GM19372 (cell line): Measurements from ENCODE around the gene GORASP2.
"Not testable (repeated sequence)": the region's sequence is repeated elsewhere in the genome, so short reads cannot be mapped to it uniquely, and the experiment has no call there.

Experiments
- ATAC-seq: cut with Tn5 transposase; IDR thresholded peaks from one replicate; pipeline ENCODE4 v1.9.1; 2021; ENCODE audit warnings: mild to moderate bottlenecking, low read depth, moderate library complexity; ENCODE audit not compliant: unreplicated experiment

GORASP2 gene

DNA sequence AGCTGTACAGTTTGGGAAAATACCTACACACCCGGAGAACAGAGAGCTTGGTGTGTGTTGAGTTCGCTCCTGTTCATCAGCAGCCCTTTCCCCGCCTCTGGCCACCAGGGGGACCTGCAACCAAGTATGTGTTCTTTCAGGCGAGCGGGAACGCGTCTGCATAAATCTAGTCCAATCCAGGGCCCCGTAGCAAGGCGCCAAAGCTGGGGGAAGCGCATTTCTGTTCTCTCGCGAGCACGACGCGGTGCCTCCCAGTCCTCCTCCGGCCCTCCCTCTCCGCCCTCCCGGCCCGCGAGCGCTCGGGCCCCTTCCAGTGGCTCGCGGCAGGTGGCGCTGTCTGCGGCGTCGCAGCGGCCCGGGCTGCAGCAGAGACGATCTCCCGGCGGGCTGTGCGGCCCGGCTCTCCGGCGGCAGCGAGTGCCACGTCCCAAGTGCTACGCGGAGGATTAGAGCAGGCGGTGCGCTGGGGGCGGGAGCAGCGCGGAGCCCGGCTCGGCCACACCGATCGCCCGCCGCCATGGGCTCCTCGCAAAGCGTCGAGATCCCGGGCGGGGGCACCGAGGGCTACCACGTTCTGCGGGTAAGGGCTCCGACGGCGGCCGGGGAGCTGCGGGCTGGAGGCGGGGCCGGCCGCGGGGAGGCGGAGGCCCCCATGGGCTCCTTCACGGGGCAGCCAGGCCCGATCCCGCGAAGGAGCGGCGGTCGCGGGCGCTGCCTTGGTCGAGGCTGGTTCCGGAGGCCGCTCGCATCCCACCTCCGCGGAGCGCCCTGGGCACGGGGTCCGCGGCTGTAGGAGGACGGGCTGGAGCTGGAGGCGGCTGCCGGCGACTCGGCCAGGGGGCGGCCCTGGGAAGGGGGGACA is at the start of gene GORASP2:
Gene GORASP2, plus strand, starts transcription at position 430 of the 862 bp plus-strand sequence. Its CDS starts 88 bp downstream, at position 518.
- ATAC-seq = peak; percentile 93

DNA sequence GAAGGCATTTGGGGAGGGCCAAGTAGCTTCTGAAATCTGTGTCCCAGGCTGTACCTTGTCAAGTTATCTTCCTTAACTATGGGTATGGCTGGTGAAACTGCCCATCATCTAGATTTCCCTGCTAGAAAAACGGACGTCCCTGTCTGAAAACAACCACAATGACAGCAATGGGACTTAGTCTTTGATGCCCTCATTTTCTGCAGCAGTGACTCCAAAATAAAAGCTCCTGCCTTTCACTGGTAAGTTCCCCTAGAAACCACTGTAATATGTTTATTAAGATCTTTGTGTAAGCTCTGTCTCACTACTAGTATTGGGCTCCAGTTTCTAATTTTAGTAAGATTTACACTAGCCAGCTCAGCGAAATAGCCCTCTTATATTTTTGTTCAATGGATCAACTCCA is 47.2 kb upstream of the GORASP2 start:
- no peak for ATAC-seq

DNA sequence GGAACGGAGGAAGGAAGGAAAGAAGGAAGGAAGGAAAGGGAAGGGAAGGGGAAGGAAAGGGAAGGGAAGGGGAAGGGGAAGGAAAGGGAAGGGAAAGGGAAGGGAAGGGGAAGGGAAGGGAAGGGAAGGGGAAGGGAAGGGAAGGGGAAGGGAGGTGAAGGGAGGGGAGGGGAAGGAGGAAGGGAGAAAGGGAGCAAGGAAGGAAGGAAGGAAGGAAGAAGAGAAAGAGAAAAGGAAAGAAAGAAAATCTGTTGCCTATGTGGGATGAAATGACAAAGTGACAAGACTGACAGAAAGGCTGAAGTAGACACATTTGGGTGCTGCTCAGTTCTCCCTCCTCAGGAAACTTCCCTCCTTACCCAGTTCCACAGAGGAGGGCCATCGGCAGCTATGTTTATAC is 46.3 kb upstream of the GORASP2 start:
- ATAC-seq = no peak

DNA sequence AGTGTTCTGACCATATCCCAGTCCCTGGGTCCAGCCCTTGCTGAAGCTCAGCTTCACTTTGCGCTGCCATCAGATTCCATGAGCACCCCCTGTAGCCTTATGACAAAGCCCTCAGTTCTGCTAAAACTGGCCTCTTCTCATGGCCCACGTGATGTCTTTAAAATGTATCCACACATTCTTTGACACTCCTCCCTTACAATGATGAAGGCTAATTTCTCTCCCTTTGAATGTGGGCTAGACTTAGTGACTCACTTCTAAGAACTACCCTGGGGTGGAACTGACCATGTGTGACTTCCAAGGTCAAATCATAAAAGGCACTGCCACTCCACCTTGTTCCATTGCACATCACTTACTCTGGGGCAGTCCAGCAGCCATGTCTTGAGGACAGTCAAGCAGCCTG is 45.4 kb upstream of the GORASP2 start:
- no peak for ATAC-seq

DNA sequence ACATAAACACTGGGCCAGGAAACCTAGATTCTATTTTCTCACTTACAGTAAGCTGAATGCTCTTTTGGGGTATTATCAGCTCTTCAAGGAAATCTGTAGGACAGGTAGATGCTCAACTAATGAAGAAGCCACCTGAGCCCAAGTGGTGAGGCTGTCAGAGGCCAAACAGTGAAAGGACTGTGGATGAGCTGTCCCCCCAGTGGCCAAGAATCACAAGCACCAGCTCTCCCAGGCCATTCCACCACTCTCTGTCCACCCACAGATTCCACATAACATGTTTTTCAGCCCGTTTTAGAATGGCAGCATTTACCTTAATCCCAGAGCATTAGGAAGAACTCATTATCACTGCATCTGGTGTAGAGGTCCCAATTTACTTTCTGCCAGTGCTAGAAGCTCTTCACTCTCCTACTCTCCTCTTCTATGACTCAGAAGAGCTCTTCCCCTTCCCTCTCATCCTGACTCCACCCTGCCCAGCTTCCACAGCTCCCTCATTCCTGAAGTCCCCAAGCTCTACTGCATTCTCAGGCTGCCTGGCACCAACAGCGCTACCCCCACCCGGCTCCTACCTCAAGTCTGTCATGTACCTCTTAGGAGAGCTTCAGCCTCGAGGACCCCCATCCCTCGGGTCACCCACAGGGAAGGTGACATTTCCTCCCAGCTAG is 43.8 kb upstream of the GORASP2 start:
- ATAC-seq = no peak

DNA sequence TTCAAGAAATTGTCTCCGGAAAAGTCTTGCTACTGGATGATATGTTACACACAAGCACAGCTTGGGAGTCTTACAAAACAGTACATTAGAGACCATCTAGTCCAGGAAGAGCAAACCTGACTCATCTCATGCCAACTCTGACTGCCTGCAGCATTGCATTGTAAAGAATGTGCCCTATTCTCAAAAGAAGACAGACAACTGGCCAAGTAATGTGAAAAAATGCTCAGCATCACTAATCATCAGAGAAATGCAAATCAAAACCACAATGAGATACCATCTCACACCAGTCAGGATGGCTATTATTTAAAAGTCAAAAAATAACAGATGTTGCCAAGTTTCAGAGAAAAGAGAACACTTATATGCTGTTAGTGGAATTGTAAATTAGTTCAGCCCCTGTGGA is 42.7 kb upstream of the GORASP2 start:
- ATAC-seq = no peak

DNA sequence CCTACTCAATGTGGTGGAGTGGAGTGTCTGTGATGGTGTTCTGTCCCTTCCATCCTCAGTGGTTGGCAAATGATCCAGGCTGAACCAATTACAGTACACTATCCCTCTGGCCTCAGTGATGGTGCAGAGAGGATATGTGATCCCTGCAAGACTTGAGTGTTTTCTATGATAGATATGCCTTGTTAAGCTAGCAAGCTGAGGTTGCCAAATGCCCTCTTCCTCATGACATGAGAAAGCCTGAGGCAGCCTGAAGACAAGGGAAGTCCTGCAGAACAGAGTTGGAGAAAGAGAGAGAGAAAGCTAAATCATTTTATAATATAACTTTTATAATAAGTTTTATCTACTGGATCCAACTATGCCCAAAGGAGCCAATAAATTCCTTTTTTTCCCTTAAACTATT is 41.6 kb upstream of the GORASP2 start:
- ATAC-seq = no peak

DNA sequence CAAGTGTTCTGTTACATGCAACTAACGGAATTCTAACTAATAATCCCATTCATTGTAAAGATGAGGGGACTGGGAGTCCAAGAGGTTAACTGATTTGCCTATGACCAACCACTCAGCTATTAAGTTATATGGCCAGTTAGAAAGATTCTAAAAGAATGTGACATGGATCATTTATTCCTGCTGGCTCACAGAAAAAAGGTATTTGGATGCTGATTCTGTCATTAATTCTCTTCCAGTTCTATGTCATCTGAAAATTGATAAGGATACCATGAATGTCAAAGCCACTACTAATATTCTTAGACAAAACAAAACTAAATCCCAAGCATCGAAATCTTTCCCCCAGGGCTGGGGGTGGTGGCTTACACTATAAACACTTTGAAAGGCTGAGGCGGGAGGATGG is 41.2 kb upstream of the GORASP2 start:
- no peak for ATAC-seq

DNA sequence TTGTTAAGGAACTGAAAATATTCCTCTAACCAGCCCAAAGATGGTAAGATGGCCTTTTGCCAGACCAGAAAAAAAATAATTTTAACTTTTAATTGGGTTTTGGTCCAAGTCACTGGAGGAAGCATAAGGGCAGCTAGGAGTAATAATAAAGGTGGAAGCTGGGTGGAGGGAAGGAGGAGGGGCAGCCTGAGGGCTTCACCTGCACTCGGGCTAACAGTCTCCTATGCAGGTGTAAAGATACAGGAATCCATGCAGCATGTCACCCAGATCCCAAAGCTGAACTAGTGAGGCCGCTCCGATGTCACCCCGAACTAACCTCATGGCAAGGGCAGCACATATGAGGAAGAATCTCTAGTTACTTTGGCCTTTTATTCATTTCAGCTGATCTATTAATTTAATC is 37.2 kb upstream of the GORASP2 start:
- ATAC-seq = no peak

DNA sequence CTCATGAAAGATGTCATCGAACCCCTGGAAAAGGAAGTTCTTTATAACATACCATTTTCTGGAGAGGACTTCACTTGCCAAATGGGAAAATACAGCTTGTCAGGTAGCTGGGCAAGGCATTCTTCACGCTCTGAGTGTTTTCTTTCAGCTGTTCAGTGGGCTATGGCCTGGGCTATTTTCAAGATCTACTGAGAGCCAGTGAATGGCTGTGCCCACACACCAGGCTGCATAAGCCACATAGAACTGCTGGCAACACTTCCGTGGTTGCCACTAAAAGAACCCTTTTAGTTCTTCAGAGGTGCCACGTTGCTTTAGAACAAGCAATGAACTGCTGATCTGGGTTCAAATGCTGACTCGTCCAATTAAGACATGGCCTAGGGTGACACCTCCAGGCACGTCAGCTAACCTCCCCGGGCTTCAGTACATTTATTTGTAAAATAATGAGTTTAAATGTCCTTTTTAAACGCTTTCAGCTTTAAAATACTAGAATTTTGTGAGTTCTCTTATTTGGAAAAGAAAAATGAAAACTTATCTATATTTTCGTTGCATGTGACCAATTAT is 36.6 kb upstream of the GORASP2 start:
- no peak for ATAC-seq

DNA sequence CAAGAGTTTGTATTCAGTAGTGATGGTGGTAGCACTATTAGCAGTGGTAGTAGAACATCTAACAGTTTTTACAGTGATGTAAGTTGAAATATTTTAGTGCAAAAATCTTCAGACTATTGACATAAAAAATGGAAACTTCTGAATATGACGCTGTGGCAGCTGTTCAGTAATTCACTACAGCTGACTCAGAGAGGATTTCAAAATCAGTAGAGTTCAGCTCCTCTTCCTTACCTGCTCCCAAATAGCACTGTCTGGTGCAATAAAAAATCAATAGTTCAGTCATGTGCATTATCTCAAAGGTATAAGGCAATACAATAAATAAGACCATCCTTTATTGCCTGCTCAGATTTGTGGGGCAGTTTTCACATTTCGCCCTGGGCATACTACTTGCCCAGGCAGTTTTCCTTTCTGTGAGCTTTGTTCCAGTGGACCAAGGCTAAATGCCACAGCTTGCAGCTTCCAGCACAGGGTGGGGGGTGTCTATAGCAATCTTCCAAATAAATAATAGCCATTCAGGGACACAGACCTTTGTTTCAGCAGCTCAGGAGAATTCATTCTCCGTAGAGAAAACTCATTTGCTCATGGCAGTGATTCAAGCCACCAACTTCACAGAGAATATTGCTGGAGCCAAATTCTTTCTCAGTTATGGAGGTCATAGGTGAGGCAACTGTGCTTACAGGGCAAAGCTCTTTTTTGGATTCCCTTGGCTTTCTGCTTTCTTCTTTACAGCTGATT is 33.9 kb upstream of the GORASP2 start:
- no peak for ATAC-seq

DNA sequence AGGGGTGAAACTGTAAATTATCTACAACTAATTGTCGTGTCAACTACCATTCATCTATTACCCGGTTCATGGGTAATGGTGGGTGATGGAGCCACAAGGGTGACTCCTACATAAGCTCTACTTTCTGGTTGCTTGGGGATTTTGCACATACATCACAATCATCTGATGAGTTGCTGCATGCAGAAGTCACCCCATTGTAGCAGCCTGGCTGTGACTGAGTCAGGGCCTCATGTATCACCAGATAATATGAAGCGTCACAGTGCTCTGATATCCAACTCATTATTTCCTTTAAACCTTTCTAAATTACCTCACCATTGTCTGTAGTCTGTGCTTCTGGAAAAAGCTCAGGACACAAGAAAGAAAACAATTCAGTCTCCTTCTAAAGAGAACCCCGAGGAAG is 32.4 kb upstream of the GORASP2 start:
- no peak for ATAC-seq

DNA sequence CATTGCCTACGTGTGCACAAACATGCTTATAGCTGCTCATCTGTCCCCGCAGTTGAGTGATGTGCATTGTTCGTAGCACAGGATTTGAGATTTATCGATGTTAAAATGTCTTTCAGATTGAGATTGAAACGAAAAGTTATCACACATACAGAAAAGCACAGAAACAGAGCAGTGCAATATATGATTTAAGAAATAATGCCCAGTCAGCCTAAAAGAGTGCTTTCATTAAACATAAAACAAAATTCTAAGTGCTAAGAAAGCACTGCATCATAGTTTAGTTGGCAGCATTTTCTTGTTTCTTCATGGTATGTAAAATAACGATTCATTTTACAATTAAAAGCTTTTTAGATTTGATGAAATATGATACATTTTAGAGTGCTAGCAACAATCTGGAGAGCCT is 31.9 kb upstream of the GORASP2 start:
- ATAC-seq = no peak

DNA sequence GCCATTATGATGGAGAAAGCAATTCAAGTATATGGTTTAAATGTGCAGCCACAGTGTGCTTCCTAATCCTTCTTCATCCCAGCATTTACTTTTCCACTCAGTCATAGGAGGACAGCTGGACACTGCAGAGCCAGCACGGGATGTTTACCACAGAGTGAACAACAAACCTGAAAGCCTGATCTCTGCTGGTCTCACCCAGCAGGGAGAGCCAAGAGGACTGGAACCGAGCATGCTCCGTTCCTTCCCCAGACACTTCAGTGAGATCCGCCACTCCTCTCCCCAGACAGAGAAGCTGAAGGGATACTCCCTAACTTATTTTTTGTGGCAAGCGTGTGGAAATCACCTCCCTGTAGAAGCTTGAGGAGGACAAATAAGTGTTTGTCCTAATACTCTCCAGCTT is 23.2 kb upstream of the GORASP2 start:
- no peak for ATAC-seq

DNA sequence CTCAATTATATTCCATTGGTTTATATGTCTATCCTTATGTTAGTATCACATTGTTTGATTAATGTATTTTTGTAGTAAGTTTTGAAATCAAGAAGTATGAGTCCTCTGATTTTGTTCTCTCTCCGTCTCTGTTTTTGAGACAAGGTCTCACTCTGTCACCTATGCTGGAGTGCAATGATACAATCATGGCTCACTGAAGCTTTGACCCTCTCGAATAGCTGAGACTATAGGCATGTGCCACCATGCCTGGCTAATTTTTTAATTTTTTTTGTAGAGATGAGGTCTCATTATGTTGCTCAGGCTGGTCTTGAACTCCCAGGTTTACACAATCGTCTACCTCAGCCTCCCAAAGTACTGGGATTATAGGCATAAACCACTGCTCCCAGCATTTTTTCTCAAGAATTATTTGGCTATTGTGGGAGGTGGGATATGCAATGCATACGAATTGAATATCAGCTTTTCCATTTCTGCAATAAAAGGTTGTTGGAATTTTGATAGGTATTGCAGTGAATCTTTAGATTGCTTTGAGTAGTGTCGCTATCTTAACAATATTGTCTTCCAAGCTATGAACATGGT is 17.7 kb upstream of the GORASP2 start:
- ATAC-seq = no peak

DNA sequence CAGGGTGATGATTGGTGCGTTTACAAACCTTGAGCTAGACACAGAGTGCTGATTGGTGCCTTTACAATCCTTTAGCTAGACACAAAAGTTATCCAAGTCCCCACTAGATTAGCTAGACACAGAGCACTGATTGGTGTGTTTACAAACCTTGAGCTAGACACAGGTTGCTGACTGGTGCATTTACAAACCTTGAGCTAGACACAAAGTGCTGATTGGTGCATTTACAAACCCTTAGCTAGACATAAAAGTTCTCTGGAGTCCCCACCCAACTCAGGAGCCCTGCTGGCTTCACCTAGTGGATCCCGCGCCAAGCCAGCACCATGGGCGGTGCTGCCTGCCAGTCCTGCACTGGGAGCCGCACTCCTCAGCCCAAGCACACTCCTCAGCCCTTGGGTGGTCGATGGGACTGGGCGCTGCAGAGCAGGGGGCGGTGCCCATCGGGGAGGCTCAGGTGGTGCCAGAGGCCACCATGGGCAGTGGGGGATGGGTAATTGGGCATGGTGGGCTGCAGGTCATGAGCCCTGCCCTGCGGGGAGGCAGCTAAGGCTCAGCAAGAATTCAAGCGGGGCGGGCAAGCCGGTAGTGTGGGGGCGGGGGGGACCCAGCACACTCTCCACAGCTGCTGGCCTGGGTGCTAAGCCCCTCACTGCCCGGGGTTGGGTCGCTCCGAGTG is 13.9 kb upstream of the GORASP2 start:
- ATAC-seq = not testable (repeated sequence)

DNA sequence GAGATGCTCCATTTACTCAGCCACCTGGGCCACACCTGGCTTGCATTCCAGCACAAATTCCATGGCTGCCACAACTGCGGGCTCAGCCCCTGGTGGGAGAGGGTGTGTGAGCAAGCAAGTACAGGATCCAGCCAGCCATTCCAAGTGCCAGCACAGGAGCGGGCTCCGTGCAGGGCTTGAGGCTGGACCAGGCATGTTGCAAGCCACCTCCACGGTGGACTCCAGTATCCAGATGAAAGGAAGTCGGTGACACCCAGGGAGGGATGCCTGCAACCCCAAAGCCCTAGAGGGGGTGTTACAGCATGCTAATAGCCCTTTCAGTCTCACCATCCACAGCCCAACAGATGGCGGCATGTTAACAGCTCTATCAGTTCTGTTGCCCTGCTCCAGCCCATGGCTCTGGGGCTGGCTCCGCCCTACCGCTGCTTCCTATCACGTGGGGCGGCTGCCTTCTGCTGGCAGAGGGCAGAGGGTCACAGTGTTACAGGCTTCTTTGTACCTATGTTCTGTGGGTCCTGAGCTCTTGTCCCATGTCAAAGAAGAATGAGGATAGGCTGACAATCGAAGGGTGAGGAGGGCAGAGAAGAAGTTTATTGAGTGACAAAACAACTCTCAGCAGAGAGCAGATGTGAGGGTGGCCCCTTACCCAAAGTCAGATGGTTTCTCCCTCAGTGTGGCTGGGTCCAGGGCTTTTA is 11.7 kb upstream of the GORASP2 start:
- ATAC-seq = no peak

DNA sequence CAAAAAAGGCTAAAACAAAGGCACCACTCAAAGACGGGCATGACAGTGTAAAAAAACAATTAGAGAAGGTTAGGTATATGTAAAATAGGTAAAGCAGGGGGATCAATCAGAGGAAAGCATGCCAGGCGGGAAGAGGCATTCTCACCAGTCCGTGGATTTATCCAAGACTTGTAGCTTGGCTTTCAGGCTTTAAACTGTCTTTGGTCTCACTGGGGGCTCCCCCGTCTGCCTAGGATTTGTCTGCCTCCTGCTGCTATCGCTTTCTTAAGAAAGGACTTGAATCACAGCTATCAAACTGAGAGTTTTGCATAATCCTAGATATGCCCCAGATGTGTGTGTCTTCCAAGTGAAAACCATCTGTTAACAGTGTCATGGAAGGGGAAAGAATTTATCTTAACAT is 11.1 kb upstream of the GORASP2 start:
- ATAC-seq = no peak

DNA sequence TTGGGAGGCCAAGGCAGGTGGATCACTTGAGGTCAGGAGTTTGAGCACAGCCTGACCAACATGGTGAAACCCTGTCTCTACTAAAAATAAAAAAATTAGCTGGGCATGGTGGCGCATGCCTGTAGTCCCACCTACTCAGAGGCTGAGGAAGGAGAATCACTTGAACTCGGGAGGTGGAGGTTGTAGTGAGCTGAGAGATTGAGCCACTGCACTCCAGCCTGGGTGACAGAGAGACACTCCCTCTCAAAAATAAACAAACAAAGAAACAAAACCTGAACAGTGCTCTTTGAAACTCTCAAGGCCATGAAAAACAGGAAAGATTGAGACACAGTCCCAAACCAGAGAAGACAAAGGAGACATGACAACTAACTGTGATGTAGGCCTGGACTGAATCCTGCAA is 7.2 kb upstream of the GORASP2 start:
- ATAC-seq = not testable (repeated sequence)
